Vagina (tissue), 2 donors: ENCODE measurements around the gene MRPL1. TPM values are rescaled to one million over a fixed set of nuclear protein-coding genes. Genes with fewer than 3 reads are reported as not detected.
"Not testable (repeated sequence)": the region's sequence is repeated elsewhere in the genome, so short reads cannot be mapped to it uniquely, and the experiment has no call there.

ENCODE experiments used
- DNase-seq, 2 donors: peaks; one replicate each; pipeline ENCODE4 v3.0.0-alpha.2; 2017; ENCODE audit errors: extremely low spot score in 2 of 2
- H3K27ac ChIP-seq: fragments of 200-600 bp; sonication (generic); one replicate; pipeline ENCODE4 v1.5.1; 2019
- H3K27me3 ChIP-seq: fragments of 200-600 bp; sonication (generic); one replicate; pipeline ENCODE4 v1.5.1; 2019
- H3K36me3 ChIP-seq, 2 donors: fragments of 200-600 bp; sonication (generic); one replicate each; pipeline ENCODE4 v1.5.1; 2017 to 2019
- H3K4me1 ChIP-seq: fragments of 200-600 bp; sonication (generic); one replicate; pipeline ENCODE4 v1.5.1; 2019
- H3K4me3 ChIP-seq, 2 donors: fragments of 200-600 bp; sonication (generic); 1 replicate in 1 of 2; 2 replicates in 1 of 2; pipeline ENCODE4 v1.5.1; 2016 to 2019
- H3K9me3 ChIP-seq: fragments of 200-600 bp; sonication (generic); one replicate; pipeline ENCODE4 v1.5.1; 2019
- CTCF ChIP-seq, 3 experiments: fragments of 450-650 bp in 2 of 3; fragments of 200-600 bp in 1 of 3; sonication (generic) in 1 of 3; IDR thresholded peaks; one replicate each; pipeline ENCODE4 v1.5.1; 2017 to 2019; ENCODE audit warnings: antibody characterized with exemption in 3 of 3, mild to moderate bottlenecking in 2 of 3, moderate library complexity in 2 of 3
- POLR2A ChIP-seq, 2 donors: fragments of 450-650 bp; IDR thresholded peaks; one replicate each; pipeline ENCODE4 v1.6.1; 2017; ENCODE audit warnings: antibody characterized with exemption in 2 of 2, mild to moderate bottlenecking in 2 of 2, moderate library complexity in 2 of 2
- POLR2AphosphoS5 ChIP-seq, 2 donors: sonication (generic); formaldehyde crosslinking; IDR thresholded peaks; one replicate each; pipeline ENCODE4 v1.9.0; 2017; ENCODE audit warnings: antibody characterized with exemption in 2 of 2, mild to moderate bottlenecking in 2 of 2, low read depth in 1 of 2; ENCODE audit not compliant: insufficient read depth in 1 of 2
- intact Hi-C: fragments of 100-400 bp; cut with DNase I; formaldehyde crosslinking; loops from one replicate; pipeline ENCODE4 v1.15.1; 2023
- total RNA-seq: library from RNA; depleted of rRNA; stranded (reverse); fragments of >200 nt; gene quantifications from one replicate; pipeline ENCODE4 v1.2.3, GENCODE V29; 2016

Gene MRPL1
- total RNA-seq, 1 donor from 2014 or later: 20.1 TPM

GRCh38 chr4:77930876-77931275 is 68.2 kb downstream of the MRPL1 start:
- intact Hi-C loops: no loop called here
- DNase-seq: no peak
- Histone ChIP-seq H3K27me3 (no peaks in the 10 kb centered on the region), H3K9me3 (no peaks in the 10 kb centered on the region), H3K27ac (no peak overlapping the region), H3K4me3 (no peak overlapping the region), H3K36me3 (no peaks in the 10 kb centered on the region), H3K4me1 (peaks cover 13% of the 10 kb centered on the region)
- TF ChIP-seq POLR2A (IDR thresholded peaks at IDR 0.05) (no peak), CTCF (IDR thresholded peaks at IDR 0.05) (no peak), POLR2AphosphoS5 (IDR thresholded peaks at IDR 0.05; ENCODE audit: insufficient read depth in 1 of 2, low read depth in 1 of 2) (no peak)

GRCh38 chr4:77931452-77932135 is 69.0 kb downstream of the MRPL1 start:
- TF ChIP-seq POLR2AphosphoS5 (IDR thresholded peaks at IDR 0.05; ENCODE audit: insufficient read depth in 1 of 2, low read depth in 1 of 2): no peak
- no peak for TF ChIP-seq POLR2A (IDR thresholded peaks at IDR 0.05)
- H3K4me3 ChIP-seq: no peak overlapping the region
- no peak for DNase-seq
- H3K4me1 ChIP-seq: peaks cover 13% of the 10 kb centered on the region
- H3K9me3 ChIP-seq: no peaks in the 10 kb centered on the region
- H3K27ac ChIP-seq: no peak overlapping the region
- no peaks in the 10 kb centered on the region for H3K36me3 ChIP-seq
- intact Hi-C loops: no loop called here
- no peaks in the 10 kb centered on the region for H3K27me3 ChIP-seq

- intact Hi-C loops: no loop called here
- no peaks in the 10 kb centered on the region for H3K4me1 ChIP-seq
These were observed 75.9 kb downstream of the MRPL1 start for GRCh38 chr4:77938560-77938959.

GRCh38 chr4:77945929-77946328 is 83.3 kb downstream of the MRPL1 start:
- intact Hi-C loops, H3K36me3 ChIP-seq, H3K4me1 ChIP-seq, H3K9me3 ChIP-seq, DNase-seq, H3K27me3 ChIP-seq, H3K4me3 ChIP-seq, H3K27ac ChIP-seq: not testable (repeated sequence)

More at GRCh38 chr4:77938560-77938959, 75.9 kb downstream of the MRPL1 start:
- TF ChIP-seq CTCF (IDR thresholded peaks at IDR 0.05) (no peak), POLR2AphosphoS5 (IDR thresholded peaks at IDR 0.05; ENCODE audit: insufficient read depth in 1 of 2, low read depth in 1 of 2) (no peak), POLR2A (IDR thresholded peaks at IDR 0.05) (no peak)
- H3K36me3 ChIP-seq: no peaks in the 10 kb centered on the region
- H3K27ac ChIP-seq: no peak overlapping the region
- no peaks in the 10 kb centered on the region for H3K9me3 ChIP-seq
- DNase-seq: no peak
- no peak overlapping the region for H3K4me3 ChIP-seq
- no peaks in the 10 kb centered on the region for H3K27me3 ChIP-seq

GRCh38 chr4:77950203-77950602 is 87.6 kb downstream of the MRPL1 start:
- DNase-seq: no peak
- no peaks in the 10 kb centered on the region for H3K27me3 ChIP-seq
- TF ChIP-seq POLR2AphosphoS5 (IDR thresholded peaks at IDR 0.05; ENCODE audit: insufficient read depth in 1 of 2, low read depth in 1 of 2): no peak
- no peak for TF ChIP-seq POLR2A (IDR thresholded peaks at IDR 0.05)
- TF ChIP-seq CTCF (IDR thresholded peaks at IDR 0.05): no peak
- H3K27ac ChIP-seq: no peak overlapping the region
- H3K4me3 ChIP-seq: no peak overlapping the region
- intact Hi-C loops: loop anchor here (5.0 to 10.0 kb wide), 2 partner anchors 565 to 912 kb away; no protein-coding TSS in a partner anchor
- no peaks in the 10 kb centered on the region for H3K9me3 ChIP-seq
- H3K4me1 ChIP-seq: no peaks in the 10 kb centered on the region
- H3K36me3 ChIP-seq: peaks cover 0 to 28% of the 10 kb centered on the region in 2 donors

- intact Hi-C loops: loop anchor here (5.0 to 10.0 kb wide), 2 partner anchors 562 to 910 kb away; no protein-coding TSS in a partner anchor
- Histone ChIP-seq H3K9me3 (no peaks in the 10 kb centered on the region), H3K4me1 (no peaks in the 10 kb centered on the region), H3K27me3 (no peaks in the 10 kb centered on the region), H3K4me3 (no peak overlapping the region), H3K36me3 (peaks cover 0 to 28% of the 10 kb centered on the region in 2 donors), H3K27ac (no peak overlapping the region)
- no peak for DNase-seq
- TF ChIP-seq POLR2AphosphoS5 (IDR thresholded peaks at IDR 0.05; ENCODE audit: insufficient read depth in 1 of 2, low read depth in 1 of 2): no peak
- TF ChIP-seq POLR2A (IDR thresholded peaks at IDR 0.05): no peak
- no peak for TF ChIP-seq CTCF (IDR thresholded peaks at IDR 0.05)
These were observed 89.8 kb downstream of the MRPL1 start for GRCh38 chr4:77952457-77952856.
